HG03039 (cell line): ENCODE data around the gene MTMR12.

Source experiments
- ATAC-seq: cut with Tn5 transposase; IDR thresholded peaks from one replicate; pipeline ENCODE4 v1.9.1; 2021; ENCODE audit warnings: mild to moderate bottlenecking, moderate library complexity; ENCODE audit not compliant: unreplicated experiment

Gene MTMR12

DNA sequence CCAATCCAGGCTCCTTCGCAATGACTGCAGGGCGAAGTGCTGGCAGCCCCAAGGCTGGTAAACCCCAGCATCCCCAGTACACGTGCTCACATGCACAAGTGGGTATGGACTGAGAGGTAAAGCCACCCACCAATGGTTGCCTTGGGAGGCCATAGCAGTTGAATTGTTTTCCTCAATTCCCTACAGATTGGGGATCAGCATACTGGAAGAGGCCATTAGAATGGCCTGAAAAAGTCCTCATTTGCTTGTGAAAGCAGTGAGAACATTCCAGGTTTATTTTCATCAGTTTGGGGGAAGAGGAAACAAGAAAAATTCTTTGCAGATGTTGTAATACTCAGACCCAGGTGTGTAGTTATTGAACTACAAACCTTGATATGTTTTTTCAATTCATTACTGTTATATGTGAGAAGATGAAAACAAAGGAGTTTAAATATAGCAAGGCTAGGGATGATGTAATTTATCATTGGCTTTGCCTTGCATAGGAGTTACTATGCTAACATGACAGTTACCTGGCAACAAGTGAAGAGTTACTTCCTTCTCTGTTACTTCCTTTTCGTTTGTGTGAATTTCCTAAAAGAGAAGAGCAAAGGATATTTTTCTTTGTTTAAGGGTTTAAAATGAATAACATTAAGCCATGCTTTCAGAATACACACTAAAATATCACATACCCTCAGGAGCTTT, 36.4 kb downstream of the MTMR12 start:
- ATAC-seq = no peak

DNA sequence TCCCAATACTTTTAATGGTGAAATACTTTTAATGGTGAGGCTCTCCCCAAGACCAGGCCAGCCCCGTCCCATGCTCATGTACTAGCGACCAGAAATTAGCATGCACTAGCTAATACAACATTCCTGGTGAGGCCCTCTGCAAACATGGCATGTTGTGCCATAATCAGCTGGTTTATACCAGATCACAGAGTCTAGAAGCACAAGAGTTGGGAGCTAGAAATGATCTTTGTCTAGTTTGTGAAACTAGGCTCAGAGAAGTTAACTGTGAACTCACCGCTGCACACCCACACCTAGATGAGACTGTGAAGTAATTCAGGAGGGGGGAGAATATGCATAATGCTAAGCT, 37.4 kb downstream of the MTMR12 start:
- ATAC-seq = no peak

- ATAC-seq = no peak
Measured at GRCh38 chr5:32274548-32275395, 38.0 kb downstream of the MTMR12 start.

DNA sequence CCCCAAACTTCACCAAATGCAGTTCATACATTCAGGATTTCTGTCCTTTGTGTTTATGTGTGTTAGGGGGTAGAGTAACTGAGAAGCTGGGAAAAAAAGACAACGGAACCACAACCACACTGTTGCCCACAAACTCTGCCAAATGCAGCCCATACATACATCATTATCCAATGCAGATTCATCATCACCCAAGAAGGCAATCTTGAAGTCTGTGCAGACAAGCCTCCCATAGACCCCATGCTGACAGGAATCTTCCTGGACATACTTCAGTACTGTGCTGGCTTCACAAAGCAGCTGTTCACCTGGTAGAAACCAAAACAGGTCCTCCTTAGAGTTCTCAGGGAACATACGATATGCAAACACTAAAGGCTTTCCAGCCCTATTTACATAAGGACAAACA, 38.9 kb downstream of the MTMR12 start:
- ATAC-seq = no peak

- ATAC-seq = no peak
Measured at GRCh38 chr5:32272746-32273145, 40.0 kb downstream of the MTMR12 start.

GRCh38 chr5:32270946-32271345, 41.8 kb downstream of the MTMR12 start:
- no peak for ATAC-seq

DNA sequence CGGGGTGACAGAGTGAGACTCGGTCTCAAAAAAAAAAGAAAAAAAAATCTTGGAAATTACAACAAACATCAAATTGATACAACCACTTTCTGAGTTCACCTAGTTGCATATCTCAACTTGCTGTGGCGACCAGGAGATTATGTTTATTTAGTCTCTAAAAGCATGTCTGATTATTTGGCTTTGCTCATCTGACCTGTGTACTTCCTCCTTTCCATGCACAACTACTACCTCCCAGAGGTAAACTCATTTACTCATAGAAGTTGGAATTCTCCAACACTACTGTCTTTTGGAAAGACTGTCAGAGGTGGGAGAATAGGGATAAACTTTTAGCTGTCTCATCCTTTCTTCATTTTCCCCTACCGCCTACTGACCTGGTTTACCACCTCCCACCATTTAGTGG, 42.6 kb downstream of the MTMR12 start:
- ATAC-seq = no peak

GRCh38 chr5:32265902-32266301, 46.8 kb downstream of the MTMR12 start:
- no peak for ATAC-seq

DNA sequence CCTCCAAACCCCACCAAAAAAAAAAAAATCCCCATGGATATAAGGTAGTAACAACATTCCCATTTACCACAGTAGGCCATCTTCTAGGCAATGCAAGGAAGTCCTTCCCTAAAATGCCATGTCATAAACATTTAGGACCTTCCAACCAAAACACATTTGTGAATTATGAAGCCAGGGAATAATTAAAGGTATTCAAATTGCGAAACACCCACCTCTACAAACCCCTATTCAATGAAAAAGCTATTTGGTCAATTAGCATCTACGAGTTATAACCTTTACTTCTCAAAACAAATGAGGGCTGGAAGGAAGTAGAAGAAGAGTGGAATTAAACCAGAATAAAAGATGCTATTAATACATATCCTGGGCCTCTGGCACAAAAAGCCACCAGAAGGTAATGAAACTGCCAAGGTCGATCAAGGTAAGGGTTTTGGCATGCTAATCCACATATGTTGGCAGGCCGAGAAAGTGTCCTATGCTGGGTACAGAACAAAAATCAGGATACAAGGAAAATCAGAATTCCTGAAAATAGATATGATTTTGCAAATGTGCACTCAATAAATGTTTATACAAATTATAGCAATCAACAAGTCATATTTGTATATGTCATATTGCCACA, 47.7 kb downstream of the MTMR12 start:
- ATAC-seq = no peak

DNA sequence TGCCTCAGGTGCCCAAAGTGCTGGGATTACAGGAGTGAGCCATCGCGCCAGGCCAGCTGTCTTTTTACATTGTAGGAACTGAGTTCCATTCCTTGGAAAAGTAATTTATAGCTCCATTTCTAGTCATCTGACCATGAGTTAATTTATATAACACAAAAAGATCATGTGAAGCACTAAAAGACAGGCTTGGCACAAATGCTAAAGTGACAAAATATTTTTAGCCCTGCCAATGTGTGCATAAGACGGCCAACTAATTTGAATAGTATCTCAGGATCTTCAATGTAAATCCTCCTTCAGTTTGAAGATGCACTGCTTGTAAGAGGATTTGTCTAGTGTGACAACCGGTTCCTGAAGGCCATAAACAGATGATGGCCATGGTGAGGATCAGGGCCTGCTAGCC, 49.1 kb downstream of the MTMR12 start:
- ATAC-seq = no peak

GRCh38 chr5:32261198-32261597, 51.5 kb downstream of the MTMR12 start:
- peak; percentile 74 for ATAC-seq

GRCh38 chr5:32259033-32259432, 53.7 kb downstream of the MTMR12 start:
- ATAC-seq = no peak

DNA sequence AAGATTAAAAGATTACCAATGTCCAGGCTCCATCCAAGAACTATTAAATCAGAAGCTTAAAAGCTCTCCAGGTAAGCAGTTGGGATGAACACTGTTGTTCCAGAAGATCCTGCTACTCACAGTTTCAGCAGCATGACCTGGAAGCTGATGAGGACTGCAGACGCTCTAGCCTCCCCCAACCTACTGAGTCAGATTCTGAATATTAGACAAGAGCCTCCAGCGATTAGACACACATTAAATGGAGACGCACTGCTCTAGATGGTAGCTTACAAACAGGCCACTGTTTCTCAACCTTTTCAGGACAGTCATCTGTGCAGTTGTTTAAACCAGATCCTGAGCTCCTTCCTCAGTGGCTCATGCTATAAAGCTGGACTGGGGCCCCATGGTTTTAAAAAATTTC, 54.3 kb downstream of the MTMR12 start:
- no peak for ATAC-seq

GRCh38 chr5:32255540-32255900, 57.2 kb downstream of the MTMR12 start:
- no peak for ATAC-seq

DNA sequence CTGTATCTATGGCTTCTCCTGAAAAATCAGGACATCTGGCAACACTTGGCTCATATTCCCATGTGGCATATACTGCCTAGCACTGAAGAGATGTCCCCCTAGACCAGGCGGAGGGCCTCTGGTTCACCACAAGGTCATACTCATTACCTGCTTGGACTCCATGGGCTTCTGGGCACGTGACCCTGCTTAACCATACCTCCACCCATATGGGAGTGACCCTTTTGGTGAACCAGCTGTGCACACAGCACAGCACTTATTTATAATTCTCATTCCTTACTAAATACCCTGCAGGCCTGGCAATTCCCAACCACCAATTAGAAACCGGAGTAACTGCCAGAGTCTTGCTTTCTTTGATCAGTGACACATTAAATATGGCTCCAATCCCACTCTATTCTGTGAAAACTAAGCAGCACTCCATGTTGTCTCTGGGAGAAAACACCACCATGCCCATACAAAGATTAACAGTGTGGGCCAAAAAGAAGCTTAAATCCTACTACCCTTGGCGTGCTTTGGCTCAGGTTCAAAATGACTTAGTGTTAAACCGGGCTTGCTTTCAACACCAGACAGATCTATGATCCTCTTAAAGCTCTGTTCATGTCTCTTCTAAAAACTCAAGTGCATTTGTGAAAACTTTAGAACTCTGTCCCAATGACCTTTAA, 57.7 kb downstream of the MTMR12 start:
- ATAC-seq = no peak

DNA sequence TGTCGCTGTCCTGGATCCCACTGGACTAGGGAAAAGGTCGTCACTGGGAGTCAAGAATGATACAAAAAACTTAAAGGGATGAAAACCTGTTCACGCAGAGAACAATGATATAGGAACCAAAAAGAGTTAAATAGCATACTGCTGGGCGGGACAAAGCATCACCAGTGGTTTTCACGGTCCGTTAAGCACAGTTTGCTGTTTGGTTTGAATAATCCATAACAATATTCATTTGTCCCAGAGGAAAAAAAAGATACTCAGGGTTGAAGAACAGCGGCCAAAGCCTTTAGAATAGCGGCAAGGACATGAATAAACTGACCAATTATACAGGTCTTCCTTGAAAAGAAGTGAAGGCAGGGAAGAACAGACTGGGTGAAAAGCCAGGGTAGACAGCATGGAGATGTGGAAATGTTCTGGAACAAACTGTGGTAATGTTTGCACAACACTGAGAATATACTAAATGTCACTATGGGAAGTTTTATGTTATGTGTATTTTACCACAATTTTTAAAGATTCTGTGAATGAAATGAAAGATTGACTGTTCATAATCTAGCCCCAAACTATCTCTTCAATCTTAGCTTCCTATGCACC, 60.8 kb downstream of the MTMR12 start:
- ATAC-seq = no peak

DNA sequence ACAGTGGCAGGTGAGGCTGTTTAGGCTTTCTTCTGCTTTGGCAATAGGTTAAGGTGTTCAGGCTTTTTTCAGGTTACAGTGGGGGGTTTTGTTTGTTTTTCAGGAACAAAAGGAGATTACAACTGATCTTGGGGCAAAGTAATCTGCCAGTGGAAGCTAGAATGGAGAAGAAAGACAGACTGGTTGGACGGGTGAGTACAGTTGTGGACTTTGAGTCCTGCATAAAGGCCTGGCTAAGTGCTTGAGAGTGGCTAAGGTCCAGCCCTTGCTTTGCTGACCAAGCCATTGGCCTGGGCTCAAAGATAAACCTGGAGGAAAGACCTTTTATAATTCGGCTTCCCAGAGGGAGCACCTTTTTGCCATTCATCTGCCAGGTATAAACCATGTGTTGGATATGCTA, 63.1 kb downstream of the MTMR12 start:
- ATAC-seq = no peak

GRCh38 chr5:32245742-32246141, 67.0 kb downstream of the MTMR12 start:
- no peak for ATAC-seq

GRCh38 chr5:32244017-32244416, 68.7 kb downstream of the MTMR12 start:
- ATAC-seq = no peak

GRCh38 chr5:32241034-32241783, 71.5 kb downstream of the MTMR12 start:
- no peak for ATAC-seq

DNA sequence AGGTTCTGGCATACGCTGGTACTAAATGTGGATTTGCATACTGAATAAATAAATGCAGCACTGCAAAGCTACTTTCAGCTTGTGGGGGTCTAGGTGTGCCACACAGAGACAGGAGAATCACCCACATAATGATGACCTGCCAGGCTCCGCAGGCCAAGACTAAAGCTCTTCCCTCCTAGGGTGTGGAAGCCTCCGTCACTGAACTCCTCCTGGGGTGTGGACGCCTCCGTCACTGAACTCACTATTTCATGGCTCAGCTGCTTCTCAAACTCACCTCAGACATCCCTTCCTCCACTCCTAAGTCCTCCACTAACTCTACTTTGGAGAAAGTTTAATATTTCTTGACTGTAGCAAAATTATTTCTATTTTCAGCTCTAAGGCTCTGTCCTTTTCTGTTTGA, 73.4 kb downstream of the MTMR12 start:
- ATAC-seq = no peak
